HEK293 (cell line): ENCODE data around the gene CDK5.

ENCODE experiments used
- CTCF ChIA-PET: fragments of 350-600 bp; formaldehyde crosslinking; extraction: SDS; loops from one replicate; lab custom pipeline; 2021; ENCODE audit warnings: antibody characterized with exemption; lab: Yijun Ruan, JAX
- POLR2A ChIA-PET: fragments of 300-600 bp; formaldehyde crosslinking; extraction: SDS; loops from one replicate; lab custom pipeline; 2020; ENCODE audit warnings: antibody characterized with exemption, inconsistent platforms; lab: Yijun Ruan, JAX
- H3K27ac ChIP-seq: fragments of 200-500 bp; sonication (Bioruptor generic); 2 replicates; pipeline ENCODE4 v1.5.1; 2014; ENCODE audit warnings: low read depth, low read length, control low read depth, inconsistent platforms; ENCODE audit errors: extremely low read depth
- H3K36me3 ChIP-seq, 2 experiments: fragments of 200-500 bp in 1 of 2; sonication (Bioruptor generic) in 1 of 2; 1 replicate in 1 of 2; 2 replicates in 1 of 2; pipeline ENCODE4 v1.5.1; 2014 to 2017; ENCODE audit warnings: inconsistent platforms in 2 of 2, low read length in 2 of 2; ENCODE audit not compliant: control insufficient read depth in 2 of 2, insufficient read depth in 1 of 2
- H3K4me1 ChIP-seq: fragments of 200-500 bp; sonication (Bioruptor generic); 2 replicates; pipeline ENCODE4 v1.5.1; 2014; ENCODE audit warnings: mild to moderate bottlenecking, low read length, inconsistent platforms; ENCODE audit not compliant: control insufficient read depth, insufficient read depth
- H3K4me3 ChIP-seq: 2 replicates; pipeline ENCODE4 v1.5.1; 2011; ENCODE audit warnings: low read depth, mild to moderate bottlenecking, control low read depth, low read length, moderate library complexity
- H3K9me3 ChIP-seq: fragments of 200-500 bp; sonication (Bioruptor generic); 2 replicates; pipeline ENCODE4 v1.5.1; 2014; ENCODE audit warnings: low read depth, low read length, inconsistent platforms; ENCODE audit not compliant: control insufficient read depth, insufficient read depth
- KLF8 ChIP-seq: fragments of 450-650 bp; formaldehyde crosslinking; IDR thresholded peaks from 2 replicates; pipeline ENCODE4 v1.5.1; 2016; ENCODE audit warnings: missing biosample characterization, missing genetic modification characterization
- MYNN ChIP-seq: fragments of 450-650 bp; formaldehyde crosslinking; IDR thresholded peaks from 2 replicates; pipeline ENCODE4 v1.5.1; 2016; ENCODE audit warnings: missing biosample characterization, missing genetic modification characterization, borderline replicate concordance
- PRDM10 ChIP-seq: fragments of 450-650 bp; formaldehyde crosslinking; IDR thresholded peaks from 2 replicates; pipeline ENCODE4 v1.5.1; 2016; ENCODE audit warnings: missing biosample characterization, missing genetic modification characterization
- TCF7L2 ChIP-seq: IDR thresholded peaks from 2 replicates; pipeline ENCODE4 v1.6.1; 2011; ENCODE audit warnings: low read depth, mild to moderate bottlenecking, inconsistent platforms, low read length, moderate library complexity, borderline replicate concordance
- ZBTB48 ChIP-seq: fragments of 450-650 bp; formaldehyde crosslinking; IDR thresholded peaks from 2 replicates; pipeline ENCODE4 v1.5.1; 2016; ENCODE audit warnings: missing biosample characterization, missing genetic modification characterization
- ZNF10 ChIP-seq: fragments of 450-650 bp; formaldehyde crosslinking; IDR thresholded peaks from 2 replicates; pipeline ENCODE4 v1.5.1; 2017; ENCODE audit warnings: missing biosample characterization, missing genetic modification characterization
- ZNF114 ChIP-seq: fragments of 450-650 bp; formaldehyde crosslinking; IDR thresholded peaks from 2 replicates; pipeline ENCODE4 v1.5.0; 2017; ENCODE audit warnings: missing biosample characterization, missing genetic modification characterization
- ZNF121 ChIP-seq: fragments of 450-650 bp; formaldehyde crosslinking; IDR thresholded peaks from 2 replicates; pipeline ENCODE4 v1.5.1; 2016; ENCODE audit warnings: missing biosample characterization, missing genetic modification characterization
- ZNF211 ChIP-seq: fragments of 450-650 bp; formaldehyde crosslinking; IDR thresholded peaks from 2 replicates; pipeline ENCODE4 v1.5.1; 2016; ENCODE audit warnings: low read depth, missing biosample characterization, missing genetic modification characterization
- ZNF223 ChIP-seq: fragments of 450-650 bp; formaldehyde crosslinking; IDR thresholded peaks from 2 replicates; pipeline ENCODE4 v1.5.1; 2016; ENCODE audit warnings: missing biosample characterization, missing genetic modification characterization
- ZNF274 ChIP-seq, 2 experiments: fragments of 200-500 bp in 1 of 2; fragments of 450-650 bp in 1 of 2; sonication (Bioruptor generic) in 1 of 2; formaldehyde crosslinking in 1 of 2; IDR thresholded peaks; 2 replicates each; pipeline versions ENCODE4 v1.5.1 to v1.6.1; 2014 to 2016; ENCODE audit warnings: borderline replicate concordance in 1 of 2, inconsistent platforms in 1 of 2, low read length in 1 of 2, missing biosample characterization in 1 of 2, missing genetic modification characterization in 1 of 2
- ZNF362 ChIP-seq: fragments of 450-650 bp; formaldehyde crosslinking; IDR thresholded peaks from 2 replicates; pipeline ENCODE4 v1.5.1; 2016; ENCODE audit warnings: missing biosample characterization, missing genetic modification characterization
- ZNF530 ChIP-seq: fragments of 450-650 bp; formaldehyde crosslinking; IDR thresholded peaks from 2 replicates; pipeline ENCODE4 v1.5.1; 2016; ENCODE audit warnings: low read depth, missing biosample characterization, missing genetic modification characterization
- ZNF776 ChIP-seq: fragments of 450-650 bp; formaldehyde crosslinking; IDR thresholded peaks from 2 replicates; pipeline ENCODE4 v1.5.0; 2017; ENCODE audit warnings: missing biosample characterization, missing genetic modification characterization, borderline replicate concordance
- ZNF791 ChIP-seq: fragments of 450-650 bp; formaldehyde crosslinking; IDR thresholded peaks from 2 replicates; pipeline ENCODE4 v1.5.1; 2016; ENCODE audit warnings: missing biosample characterization, missing genetic modification characterization
- TF ChIP-seq, protein P1 (sequence below): fragments of 450-650 bp; formaldehyde crosslinking; IDR thresholded peaks from 2 replicates; pipeline ENCODE4 v1.5.1; 2016; ENCODE audit warnings: missing biosample characterization, missing genetic modification characterization
- TF ChIP-seq, protein P2 (sequence below): fragments of 450-650 bp; formaldehyde crosslinking; IDR thresholded peaks from 2 replicates; pipeline ENCODE4 v1.5.1; 2016; ENCODE audit warnings: missing biosample characterization, missing genetic modification characterization, borderline replicate concordance

CDK5 gene

DNA sequence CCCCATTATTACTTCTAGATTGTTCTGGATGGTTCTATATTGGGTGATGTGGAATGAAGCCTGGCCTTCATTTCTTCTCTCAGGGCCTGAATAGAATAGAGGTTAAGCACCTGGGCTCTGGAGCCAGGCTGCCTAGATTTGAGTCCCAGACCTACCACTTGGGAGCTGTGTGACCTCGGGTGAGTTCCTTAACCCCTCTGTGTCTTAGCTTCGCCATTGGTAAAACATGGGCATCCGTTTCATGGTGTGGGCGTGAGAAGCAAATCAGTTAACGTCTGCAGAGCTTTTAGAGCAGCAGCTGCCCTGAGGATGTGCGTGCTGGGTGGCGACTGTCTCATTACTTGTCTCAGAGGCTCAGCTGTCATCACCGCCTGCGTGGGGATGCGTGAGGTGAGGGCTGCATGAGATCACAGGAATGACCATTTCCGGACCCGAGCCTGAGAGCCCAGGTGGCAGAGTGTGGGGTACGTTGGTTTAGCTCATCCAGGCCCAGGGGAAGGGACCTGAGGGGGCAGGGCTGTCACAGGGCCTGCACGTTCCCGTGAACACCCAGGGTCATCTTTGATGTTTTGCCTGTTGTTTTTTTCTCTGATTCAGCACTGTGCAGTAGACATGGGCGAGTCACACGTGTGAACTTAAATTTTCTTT, 38.3 kb upstream of the CDK5 start:
- TF ChIP-seq ZBTB48 (tag by site-specific recombination) (no peak), TCF7L2 (no peak), ZNF121 (tag by site-specific recombination) (no peak), KLF8 (no peak), ZNF274 (IDR thresholded peaks at IDR 0.05; ENCODE audit: low read length) (no peak), ZNF274 (tag by site-specific recombination; IDR thresholded peaks at IDR 0.05; ENCODE audit: borderline replicate concordance) (no peak), ZNF10 (tag by site-specific recombination) (no peak), ZNF530 (tag by site-specific recombination) (no peak), ZNF223 (no peak), ZNF791 (tag by site-specific recombination) (no peak), ZNF114 (tag by site-specific recombination) (no peak), ZNF211 (no peak), MYNN (no peak)
- TF ChIP-seq, protein P1, sequence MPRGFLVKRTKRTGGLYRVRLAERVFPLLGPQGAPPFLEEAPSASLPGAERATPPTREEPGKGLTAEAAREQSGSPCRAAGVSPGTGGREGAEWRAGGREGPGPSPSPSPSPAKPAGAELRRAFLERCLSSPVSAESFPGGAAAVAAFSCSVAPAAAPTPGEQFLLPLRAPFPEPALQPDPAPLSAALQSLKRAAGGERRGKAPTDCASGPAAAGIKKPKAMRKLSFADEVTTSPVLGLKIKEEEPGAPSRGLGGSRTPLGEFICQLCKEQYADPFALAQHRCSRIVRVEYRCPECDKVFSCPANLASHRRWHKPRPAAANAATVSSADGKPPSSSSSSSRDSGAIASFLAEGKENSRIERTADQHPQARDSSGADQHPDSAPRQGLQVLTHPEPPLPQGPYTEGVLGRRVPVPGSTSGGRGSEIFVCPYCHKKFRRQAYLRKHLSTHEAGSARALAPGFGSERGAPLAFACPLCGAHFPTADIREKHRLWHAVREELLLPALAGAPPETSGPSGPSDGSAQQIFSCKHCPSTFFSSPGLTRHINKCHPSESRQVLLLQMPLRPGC: no peak
- TF ChIP-seq, protein P2, sequence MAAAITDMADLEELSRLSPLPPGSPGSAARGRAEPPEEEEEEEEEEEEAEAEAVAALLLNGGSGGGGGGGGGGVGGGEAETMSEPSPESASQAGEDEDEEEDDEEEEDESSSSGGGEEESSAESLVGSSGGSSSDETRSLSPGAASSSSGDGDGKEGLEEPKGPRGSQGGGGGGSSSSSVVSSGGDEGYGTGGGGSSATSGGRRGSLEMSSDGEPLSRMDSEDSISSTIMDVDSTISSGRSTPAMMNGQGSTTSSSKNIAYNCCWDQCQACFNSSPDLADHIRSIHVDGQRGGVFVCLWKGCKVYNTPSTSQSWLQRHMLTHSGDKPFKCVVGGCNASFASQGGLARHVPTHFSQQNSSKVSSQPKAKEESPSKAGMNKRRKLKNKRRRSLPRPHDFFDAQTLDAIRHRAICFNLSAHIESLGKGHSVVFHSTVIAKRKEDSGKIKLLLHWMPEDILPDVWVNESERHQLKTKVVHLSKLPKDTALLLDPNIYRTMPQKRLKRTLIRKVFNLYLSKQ (tag by site-specific recombination): no peak
- CTCF ChIA-PET: interaction anchor here (0.5 to 2.7 kb wide), 4 partner anchors 15 to 219 kb away, joined by 3 to 10 read pairs (median 4); no protein-coding TSS in a partner anchor
- H3K9me3 ChIP-seq: no peaks in the 10 kb centered on the region
- POLR2A ChIA-PET: no interaction called here
- no peak overlapping the region for H3K27ac ChIP-seq
- H3K4me1 ChIP-seq: no peaks in the 10 kb centered on the region
- peaks cover 0 to 40% of the 10 kb centered on the region in 2 experiments; a peak in 2 of 3 replicates for H3K36me3 ChIP-seq
- no peak overlapping the region for H3K4me3 ChIP-seq

DNA sequence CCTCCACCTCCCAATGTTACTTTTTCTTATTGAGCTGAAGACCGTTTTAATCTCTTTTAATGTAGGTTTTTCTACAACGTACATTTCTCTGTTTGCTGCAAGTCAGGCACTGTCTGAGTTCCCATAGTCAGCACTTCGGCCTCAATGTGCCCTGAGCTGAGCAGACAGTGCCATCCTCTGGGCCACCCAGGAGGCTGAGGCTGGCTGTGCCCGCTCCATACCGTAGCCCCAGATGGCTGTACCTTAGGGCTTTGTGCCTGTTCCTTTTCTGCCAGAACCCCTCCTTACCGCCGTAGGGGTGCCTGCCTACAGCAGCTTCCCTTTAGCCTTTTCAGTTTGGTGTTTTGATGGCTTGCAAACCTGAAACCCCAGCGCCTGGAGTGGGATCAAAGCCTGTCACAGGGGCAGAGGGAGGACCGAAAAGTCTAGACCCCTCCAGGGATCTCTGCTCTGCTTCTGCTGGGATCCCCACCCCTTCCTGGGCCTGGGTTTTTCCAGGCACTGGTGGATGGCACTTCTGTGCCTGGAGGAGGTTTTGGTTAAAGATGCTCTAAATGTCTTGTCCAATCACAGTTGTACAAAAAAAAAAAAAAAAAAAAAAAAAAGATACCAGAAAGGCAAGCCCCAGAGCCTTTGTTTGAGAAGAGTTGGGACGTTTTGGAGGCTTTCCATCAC, 37.6 kb upstream of the CDK5 start:
- Histone ChIP-seq H3K9me3 (no peaks in the 10 kb centered on the region), H3K4me1 (no peaks in the 10 kb centered on the region), H3K36me3 (peaks cover 0 to 43% of the 10 kb centered on the region in 2 experiments; a peak in 2 of 3 replicates), H3K27ac (0 out of 2 replicates have a peak overlapping the region, but pooled peaks have one; percentile 7), H3K4me3 (no peak overlapping the region)
- ChIA-PET POLR2A (no interaction called here), CTCF (interaction anchor here (0.7 to 4.9 kb wide), 3 partner anchors 17 to 1405 kb away, joined by 3 to 43 read pairs (median 6); no protein-coding TSS in a partner anchor)
- TF ChIP-seq ZNF211 (no peak), ZNF362 (tag by site-specific recombination) (0 out of 2 replicates have a peak, but pooled peaks have one; percentile 14), ZNF776 (tag by site-specific recombination) (no peak), PRDM10 (peak; percentile 27; the same call in 1 of the 2 replicates)
